HepG2 (cell line): ENCODE data around the gene IL3.

Source experiments
- TCF7L2 ChIP-seq: IDR thresholded peaks from 2 replicates; pipeline ENCODE4 v1.6.1; 2011; ENCODE audit warnings: mild to moderate bottlenecking, low read depth, low read length, moderate library complexity
- ZKSCAN1 ChIP-seq: fragments of 150-350 bp; IDR thresholded peaks from 2 replicates; pipeline ENCODE4 v1.6.1; 2014; ENCODE audit warnings: low read length
- TF ChIP-seq, protein P1 (sequence below), 2 experiments: sonication (generic) in 1 of 2; formaldehyde crosslinking in 1 of 2; IDR thresholded peaks; 2 replicates each; pipeline versions ENCODE4 v1.5.1 to v1.6.1; 2011 to 2020; ENCODE audit warnings: borderline replicate concordance in 1 of 2, low read depth in 1 of 2, low read length in 1 of 2, mild to moderate bottlenecking in 1 of 2, missing genetic modification reagents in 1 of 2, moderate library complexity in 1 of 2
- TF ChIP-seq, protein P2 (sequence below): sonication (generic); formaldehyde crosslinking; IDR thresholded peaks from 2 replicates; pipeline ENCODE4 v1.5.0; 2020; ENCODE audit warnings: mild to moderate bottlenecking, missing genetic modification reagents, moderate library complexity
- TF ChIP-seq, protein P3 (sequence below): sonication (generic); IDR thresholded peaks from 2 replicates; pipeline ENCODE4 v1.6.1; 2016; ENCODE audit warnings: low read depth, borderline replicate concordance

DNA sequence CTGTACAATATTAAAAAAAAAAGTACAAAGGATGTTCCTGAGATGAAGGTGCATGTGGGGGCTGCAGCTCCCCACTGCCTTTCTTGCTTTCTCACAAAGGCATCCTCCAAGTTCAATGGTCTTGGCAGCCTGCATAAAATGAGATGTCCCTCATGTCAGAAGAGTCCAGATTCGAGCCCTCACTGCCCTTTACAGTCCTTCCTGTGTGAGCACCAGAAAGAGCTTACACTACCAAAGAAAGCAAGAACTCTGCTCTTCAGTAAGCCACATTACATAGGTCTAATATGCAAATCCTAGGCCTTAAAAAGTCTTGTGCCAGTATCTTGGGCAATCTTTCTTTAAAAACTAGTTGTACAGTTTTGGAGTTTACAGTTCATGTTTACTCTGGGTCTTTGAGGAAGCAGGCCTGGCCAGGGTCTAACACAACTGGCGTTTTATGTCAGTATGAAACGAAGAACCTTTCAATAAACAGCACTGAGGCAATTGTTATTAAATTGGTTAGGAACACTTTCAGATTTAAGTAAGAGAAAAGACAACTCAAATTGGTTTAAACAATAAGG lies 49.1 kb downstream of the IL3 start:
- TF ChIP-seq, protein P1, sequence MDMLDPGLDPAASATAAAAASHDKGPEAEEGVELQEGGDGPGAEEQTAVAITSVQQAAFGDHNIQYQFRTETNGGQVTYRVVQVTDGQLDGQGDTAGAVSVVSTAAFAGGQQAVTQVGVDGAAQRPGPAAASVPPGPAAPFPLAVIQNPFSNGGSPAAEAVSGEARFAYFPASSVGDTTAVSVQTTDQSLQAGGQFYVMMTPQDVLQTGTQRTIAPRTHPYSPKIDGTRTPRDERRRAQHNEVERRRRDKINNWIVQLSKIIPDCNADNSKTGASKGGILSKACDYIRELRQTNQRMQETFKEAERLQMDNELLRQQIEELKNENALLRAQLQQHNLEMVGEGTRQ (IDR thresholded peaks at IDR 0.05; ENCODE audit: low read depth, low read length) = no peak
- TF ChIP-seq, protein P1 (CRISPR knock-in tag; IDR thresholded peaks at IDR 0.05; ENCODE audit: borderline replicate concordance) = no peak
- TF ChIP-seq, protein P2, sequence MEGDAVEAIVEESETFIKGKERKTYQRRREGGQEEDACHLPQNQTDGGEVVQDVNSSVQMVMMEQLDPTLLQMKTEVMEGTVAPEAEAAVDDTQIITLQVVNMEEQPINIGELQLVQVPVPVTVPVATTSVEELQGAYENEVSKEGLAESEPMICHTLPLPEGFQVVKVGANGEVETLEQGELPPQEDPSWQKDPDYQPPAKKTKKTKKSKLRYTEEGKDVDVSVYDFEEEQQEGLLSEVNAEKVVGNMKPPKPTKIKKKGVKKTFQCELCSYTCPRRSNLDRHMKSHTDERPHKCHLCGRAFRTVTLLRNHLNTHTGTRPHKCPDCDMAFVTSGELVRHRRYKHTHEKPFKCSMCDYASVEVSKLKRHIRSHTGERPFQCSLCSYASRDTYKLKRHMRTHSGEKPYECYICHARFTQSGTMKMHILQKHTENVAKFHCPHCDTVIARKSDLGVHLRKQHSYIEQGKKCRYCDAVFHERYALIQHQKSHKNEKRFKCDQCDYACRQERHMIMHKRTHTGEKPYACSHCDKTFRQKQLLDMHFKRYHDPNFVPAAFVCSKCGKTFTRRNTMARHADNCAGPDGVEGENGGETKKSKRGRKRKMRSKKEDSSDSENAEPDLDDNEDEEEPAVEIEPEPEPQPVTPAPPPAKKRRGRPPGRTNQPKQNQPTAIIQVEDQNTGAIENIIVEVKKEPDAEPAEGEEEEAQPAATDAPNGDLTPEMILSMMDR = no peak
- no peak for TF ChIP-seq TCF7L2
- no peak for TF ChIP-seq ZKSCAN1
- TF ChIP-seq, protein P3, sequence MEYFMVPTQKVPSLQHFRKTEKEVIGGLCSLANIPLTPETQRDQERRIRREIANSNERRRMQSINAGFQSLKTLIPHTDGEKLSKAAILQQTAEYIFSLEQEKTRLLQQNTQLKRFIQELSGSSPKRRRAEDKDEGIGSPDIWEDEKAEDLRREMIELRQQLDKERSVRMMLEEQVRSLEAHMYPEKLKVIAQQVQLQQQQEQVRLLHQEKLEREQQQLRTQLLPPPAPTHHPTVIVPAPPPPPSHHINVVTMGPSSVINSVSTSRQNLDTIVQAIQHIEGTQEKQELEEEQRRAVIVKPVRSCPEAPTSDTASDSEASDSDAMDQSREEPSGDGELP = no peak
